ENCODE results near the gene COL16A1.

GRCh38 chr1:31639543-31639942 is 64.3 kb downstream of the COL16A1 start:
- TF ChIP-seq CTCF (conservative IDR thresholded peaks at IDR 0.05; ENCODE audit: low read length) (no peak), EZH2phosphoT487 (IDR thresholded peaks at IDR 0.05; ENCODE audit: borderline replicate concordance) (no peak)

Data from Loucy (cell line).